Neuronal stem cell (in vitro differentiated cells): ENCODE data around the gene STK40.

Experiments
- DNase-seq: peaks from one replicate; pipeline ENCODE4 v3.0.0-alpha.2; 2013; ENCODE audit warnings: low spot score
- H2AFZ ChIP-seq: one replicate; pipeline ENCODE4 v1.6.1; 2013; ENCODE audit warnings: mild to moderate bottlenecking, low read length, inconsistent platforms
- H2AK5ac ChIP-seq: 2 replicates; pipeline ENCODE4 v1.6.1; 2013; ENCODE audit warnings: low read depth, mild to moderate bottlenecking, inconsistent platforms, low read length, moderate library complexity, mixed read lengths
- H2BK120ac ChIP-seq: 2 replicates; pipeline ENCODE4 v1.6.1; 2013; ENCODE audit warnings: low read depth, mild to moderate bottlenecking, inconsistent platforms, low read length, moderate library complexity, mixed read lengths
- H2BK12ac ChIP-seq: one replicate; pipeline ENCODE4 v1.6.1; 2013; ENCODE audit warnings: low read length, inconsistent platforms
- H2BK15ac ChIP-seq: 2 replicates; pipeline ENCODE4 v1.6.1; 2013; ENCODE audit warnings: mild to moderate bottlenecking, low read length, inconsistent platforms, mixed read lengths
- H2BK5ac ChIP-seq: one replicate; pipeline ENCODE4 v1.6.1; 2013; ENCODE audit warnings: inconsistent platforms, mild to moderate bottlenecking, low read length, moderate library complexity
- H3K14ac ChIP-seq: one replicate; pipeline ENCODE4 v1.6.1; 2013; ENCODE audit warnings: low read length, inconsistent platforms
- H3K18ac ChIP-seq: 2 replicates; pipeline ENCODE4 v1.6.1; 2013; ENCODE audit warnings: low read length, inconsistent platforms
- H3K23ac ChIP-seq: 2 replicates; pipeline ENCODE4 v1.6.1; 2013; ENCODE audit warnings: low read depth, mild to moderate bottlenecking, mixed read lengths, low read length, inconsistent platforms; ENCODE audit not compliant: poor library complexity
- H3K27ac ChIP-seq: replicated peaks from 3 replicates; pipeline ENCODE4 v1.5.1; 2013; ENCODE audit warnings: low read length, inconsistent platforms
- H3K27me3 ChIP-seq, 3 experiments: 2 replicates each; pipeline ENCODE4 v1.6.1; 2013; ENCODE audit warnings: low read length in 3 of 3, mild to moderate bottlenecking in 2 of 3, inconsistent platforms in 1 of 3, low read depth in 1 of 3, mixed read lengths in 1 of 3, moderate library complexity in 1 of 3; ENCODE audit not compliant: control insufficient read depth in 3 of 3, insufficient read depth in 3 of 3
- H3K36me3 ChIP-seq, 2 donors: replicated peaks in 1 of 2; 2 replicates each; pipeline ENCODE4 v1.6.1; 2013; ENCODE audit warnings: low read length in 2 of 2; ENCODE audit not compliant: control insufficient read depth in 2 of 2, insufficient read depth in 2 of 2
- H3K4ac ChIP-seq: 2 replicates; pipeline ENCODE4 v1.6.1; 2013; ENCODE audit warnings: inconsistent platforms, mild to moderate bottlenecking, low read length, moderate library complexity
- H3K4me1 ChIP-seq, 2 donors: 1 replicate in 1 of 2; 2 replicates in 1 of 2; pipeline ENCODE4 v1.6.1; 2013; ENCODE audit warnings: low read length in 2 of 2, low read depth in 1 of 2; ENCODE audit not compliant: control insufficient read depth in 2 of 2, insufficient read depth in 1 of 2
- H3K4me2 ChIP-seq: one replicate; pipeline ENCODE4 v1.6.1; 2013; ENCODE audit warnings: mild to moderate bottlenecking, low read length, inconsistent platforms; ENCODE audit not compliant: insufficient read depth, poor library complexity, severe bottlenecking
- H3K4me3 ChIP-seq, 2 donors: 2 replicates each; pipeline ENCODE4 v1.5.1; 2013; ENCODE audit warnings: low read length in 2 of 2, mild to moderate bottlenecking in 2 of 2, inconsistent platforms in 1 of 2, moderate library complexity in 1 of 2
- H3K79me1 ChIP-seq: one replicate; pipeline ENCODE4 v1.6.1; 2013; ENCODE audit warnings: low read depth, mild to moderate bottlenecking, inconsistent platforms, low read length, moderate library complexity
- H3K9ac ChIP-seq: one replicate; pipeline ENCODE4 v1.6.1; 2013; ENCODE audit warnings: mild to moderate bottlenecking, low read depth, low read length, inconsistent platforms; ENCODE audit not compliant: poor library complexity
- H3K9me3 ChIP-seq, 2 donors: replicated peaks in 1 of 2; 2 replicates each; pipeline versions ENCODE3 to v1.6.1; 2013; ENCODE audit warnings: low read length in 2 of 2, mild to moderate bottlenecking in 2 of 2, inconsistent platforms in 1 of 2, low read depth in 1 of 2, mixed read lengths in 1 of 2, moderate library complexity in 1 of 2; ENCODE audit not compliant: control insufficient read depth in 2 of 2, insufficient read depth in 1 of 2
- H4K8ac ChIP-seq: one replicate; pipeline ENCODE4 v1.6.1; 2013; ENCODE audit warnings: low read depth, mild to moderate bottlenecking, inconsistent platforms, low read length, moderate library complexity
- H4K91ac ChIP-seq: one replicate; pipeline ENCODE4 v1.6.1; 2013; ENCODE audit warnings: low read length, low read depth, mild to moderate bottlenecking, inconsistent platforms; ENCODE audit not compliant: poor library complexity
- WGBS, 2 donors: extraction: QIAGEN DNeasy Blood & Tissue Kit; methylation state at CpG; one replicate each; pipeline ENCODE4 v1.1.7; 2013; ENCODE audit warnings: missing lambda C conversion rate in 2 of 2, mixed read lengths in 1 of 2; ENCODE audit not compliant: insufficient read length in 2 of 2, insufficient replicate concordance in 1 of 2; ENCODE audit errors: extremely low coverage in 2 of 2; 5-methylcytosine and 5-hydroxymethylcytosine counted together

Gene STK40

DNA sequence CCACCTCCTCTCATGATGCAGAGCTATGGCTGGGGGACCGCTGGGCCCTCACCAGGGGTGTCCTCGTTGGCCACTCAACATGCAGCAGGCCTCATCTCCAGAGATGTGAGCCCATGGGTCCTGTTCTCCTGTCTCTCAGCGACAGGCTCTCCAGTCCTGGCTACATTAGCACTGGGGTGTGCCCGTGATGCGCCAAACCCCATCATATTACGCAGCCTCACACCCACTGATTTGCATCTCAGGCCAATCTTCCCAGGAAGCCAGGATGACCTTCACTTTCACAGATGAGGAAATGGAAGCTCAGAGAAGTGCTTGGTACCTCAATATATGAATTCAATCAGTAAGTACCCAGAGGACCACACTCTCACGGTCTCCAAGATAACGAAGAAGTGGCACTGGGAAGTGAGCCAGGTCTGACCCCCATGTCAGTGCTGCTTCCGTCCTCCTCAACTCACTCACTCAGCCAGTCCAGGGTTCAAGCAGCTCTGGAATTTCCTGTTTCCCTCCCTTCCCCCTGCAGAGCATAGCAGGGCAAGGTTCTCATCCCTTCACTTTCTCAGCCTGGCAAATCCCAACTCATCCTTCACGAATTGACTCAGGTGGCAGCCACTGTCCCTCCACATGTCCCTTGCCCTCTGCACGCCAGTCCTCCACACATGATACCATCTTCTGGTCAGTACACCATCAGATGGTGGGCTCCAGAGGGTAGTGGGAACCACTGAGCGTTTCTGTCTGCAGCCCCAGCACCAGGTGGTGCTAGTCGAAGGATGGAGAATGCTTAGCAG, 33.4 kb downstream of the STK40 start:
- H3K9ac ChIP-seq = no peak overlapping the region
- peak overlapping the region; percentile 27 for H3K23ac ChIP-seq
- no CpG with 5 or more reads among the region's 13 CpGs for WGBS, 2 donors
- H2AFZ ChIP-seq = no peak overlapping the region
- H3K36me3 ChIP-seq = peaks cover 33 to 75% of the 10 kb centered on the region in 2 donors
- peak overlapping the region; percentile 33 for H2BK5ac ChIP-seq
- peak overlapping the region; percentile 35 for H4K91ac ChIP-seq
- no peaks in the 10 kb centered on the region for H3K79me1 ChIP-seq
- no peaks in the 10 kb centered on the region for H3K27me3 ChIP-seq
- no peak overlapping the region for H2BK120ac ChIP-seq
- DNase-seq = no peak
- peak overlapping the region; percentile 18 for H3K4me2 ChIP-seq
- H2BK15ac ChIP-seq = peak overlapping the region; percentile 75
- H3K14ac ChIP-seq = no peak overlapping the region
- H4K8ac ChIP-seq = no peak overlapping the region
- H2AK5ac ChIP-seq = peak overlapping the region; percentile 36
- H3K27ac ChIP-seq = no peak overlapping the region
- H3K18ac ChIP-seq = peak overlapping the region; percentile 65
- H3K9me3 ChIP-seq = peaks cover 0 to 1% of the 10 kb centered on the region in 2 donors
- H3K4ac ChIP-seq = peak overlapping the region; percentile 23
- no peak overlapping the region for H2BK12ac ChIP-seq
- peaks cover 26 to 29% of the 10 kb centered on the region in 2 donors for H3K4me1 ChIP-seq
- H3K4me3 ChIP-seq = no peak overlapping the region

DNA sequence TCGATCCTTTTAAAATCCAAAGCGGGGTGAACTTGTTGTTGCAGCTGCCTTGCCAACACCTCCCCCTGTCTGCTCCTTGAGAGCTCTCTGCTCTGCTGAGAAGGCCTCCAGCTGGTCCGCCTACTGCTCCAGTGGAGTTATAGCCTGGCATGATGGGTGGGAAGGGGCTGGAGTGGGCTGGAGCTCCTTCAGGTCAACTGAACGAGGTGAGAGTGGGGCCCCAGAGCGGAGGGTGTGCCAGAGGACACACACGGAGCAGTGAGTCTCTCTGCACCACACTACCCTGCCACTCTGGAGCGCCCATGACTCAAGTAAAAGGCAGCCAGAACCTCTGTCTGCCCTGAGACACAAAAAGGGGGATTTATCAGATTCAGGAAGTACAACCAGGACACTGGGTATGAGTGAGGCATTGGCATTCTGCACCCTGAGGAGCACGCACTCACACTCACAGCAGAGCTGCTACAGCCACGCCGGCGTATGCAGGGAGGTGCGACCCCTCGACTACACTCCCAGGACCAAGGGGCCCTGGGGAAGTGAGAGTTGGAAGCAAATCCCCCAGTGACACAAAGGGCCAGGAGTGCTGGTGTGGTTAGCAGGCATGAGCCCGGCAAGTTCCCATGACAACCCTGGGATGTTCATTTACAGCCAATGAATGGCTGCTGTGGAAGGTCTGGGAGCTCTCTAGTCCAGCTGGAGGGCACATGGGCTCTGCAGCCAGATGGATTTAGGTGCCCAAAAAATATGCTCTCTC, 34.3 kb downstream of the STK40 start:
- peaks cover 26 to 29% of the 10 kb centered on the region in 2 donors for H3K4me1 ChIP-seq
- no peak overlapping the region for H4K8ac ChIP-seq
- peak overlapping the region; percentile 82 for H3K18ac ChIP-seq
- H3K4ac ChIP-seq = peak overlapping the region; percentile 90
- H2AK5ac ChIP-seq = peak overlapping the region; percentile 49
- H3K79me1 ChIP-seq = no peaks in the 10 kb centered on the region
- H2BK5ac ChIP-seq = no peak overlapping the region
- peak overlapping the region; percentile 32 for H3K4me2 ChIP-seq
- DNase-seq = peak; percentile 83
- H3K36me3 ChIP-seq = peaks cover 35 to 77% of the 10 kb centered on the region in 2 donors
- H3K9ac ChIP-seq = peak overlapping the region; percentile 54
- H2BK12ac ChIP-seq = peak overlapping the region; percentile 59
- no peak overlapping the region for H3K4me3 ChIP-seq
- H2BK15ac ChIP-seq = peak overlapping the region; percentile 63
- H2AFZ ChIP-seq = peak overlapping the region; percentile 64
- H3K27ac ChIP-seq = peak overlapping the region; percentile 67
- no peaks in the 10 kb centered on the region for H3K27me3 ChIP-seq
- no peak overlapping the region for H3K14ac ChIP-seq
- no peak overlapping the region for H4K91ac ChIP-seq
- H3K23ac ChIP-seq = peak overlapping the region; percentile 21
- no peak overlapping the region for H2BK120ac ChIP-seq
- no CpG with 5 or more reads among the region's 14 CpGs for WGBS, 2 donors
- peaks cover 0 to 1% of the 10 kb centered on the region in 2 donors for H3K9me3 ChIP-seq

DNA sequence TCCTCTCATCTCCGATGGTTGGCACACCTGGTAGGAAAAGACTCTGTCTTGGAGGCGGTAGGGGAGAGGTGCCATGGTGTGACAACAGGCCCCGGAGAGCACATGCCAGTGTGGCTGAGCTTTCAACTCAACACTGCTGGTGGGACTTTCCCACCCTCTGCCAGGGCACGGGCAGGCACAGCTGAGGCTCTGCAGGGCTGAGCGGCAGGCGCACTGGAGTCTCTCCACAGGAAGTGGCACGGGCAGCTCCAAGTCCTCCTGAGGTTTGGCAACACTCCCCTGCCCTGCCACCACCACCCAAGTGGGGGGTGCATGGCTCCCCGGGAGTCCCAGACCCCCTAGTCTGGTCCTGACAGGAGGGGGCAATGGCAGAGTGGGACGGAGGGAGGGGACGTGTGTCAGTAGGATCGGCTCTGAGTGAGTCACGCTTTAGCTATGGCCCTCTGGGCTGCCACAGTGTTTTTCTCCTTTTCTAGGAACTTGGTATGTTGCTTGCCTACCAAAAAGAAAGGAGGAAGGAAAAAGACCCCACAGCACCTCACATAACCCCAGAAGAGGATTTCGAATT, 35.0 kb downstream of the STK40 start:
- Histone ChIP-seq H3K18ac (peak overlapping the region; percentile 86), H2BK5ac (no peak overlapping the region), H3K9ac (peak overlapping the region; percentile 32), H3K4ac (no peak overlapping the region), H3K36me3 (peaks cover 36 to 77% of the 10 kb centered on the region in 2 donors), H3K27me3 (no peaks in the 10 kb centered on the region), H3K4me2 (no peak overlapping the region), H3K9me3 (peaks cover 0 to 1% of the 10 kb centered on the region in 2 donors), H2AK5ac (no peak overlapping the region), H3K27ac (peak overlapping the region; percentile 67), H3K4me3 (no peak overlapping the region), H2AFZ (no peak overlapping the region), H2BK12ac (no peak overlapping the region), H4K91ac (no peak overlapping the region), H2BK15ac (no peak overlapping the region), H3K79me1 (no peaks in the 10 kb centered on the region), H2BK120ac (peak overlapping the region; percentile 77), H3K14ac (peak overlapping the region; percentile 39), H3K23ac (no peak overlapping the region), H4K8ac (no peak overlapping the region), H3K4me1 (peaks cover 26 to 29% of the 10 kb centered on the region in 2 donors)
- WGBS, 2 donors = no CpG with 5 or more reads among the region's 13 CpGs
- no peak for DNase-seq
